OCI-LY7 (cell line): ENCODE measurements around the gene SHQ1.

Source experiments
- CTCF ChIP-seq: fragments of 200-600 bp; sonication (generic); conservative IDR thresholded peaks from 2 replicates; pipeline ENCODE4 v1.5.1; 2014; ENCODE audit warnings: mild to moderate bottlenecking, antibody characterized with exemption, low read length, moderate library complexity, mixed read lengths
- EZH2phosphoT487 ChIP-seq: fragments of 200-600 bp; sonication (generic); IDR thresholded peaks from 2 replicates; pipeline ENCODE4 v1.6.1; 2018; ENCODE audit warnings: low read depth, borderline replicate concordance, mild to moderate bottlenecking, mixed run types, antibody characterized with exemption, low read length, moderate library complexity, mixed read lengths

- no peak for TF ChIP-seq CTCF
- 0 out of 2 replicates have a peak, but pooled peaks have one; percentile 47 for TF ChIP-seq EZH2phosphoT487
These were observed 41.3 kb upstream of the SHQ1 start for GRCh38 chr3:72889310-72890165.
